CD8-positive, alpha-beta memory T cell (primary cell): ENCODE measurements around the gene CHCHD6. TPM values are rescaled to one million over a fixed set of nuclear protein-coding genes. Genes with fewer than 3 reads are reported as not detected.

Experiments used
- CTCF ChIA-PET: fragments of 350-600 bp; sonication (Branson Sonifier 250); formaldehyde crosslinking; loops from one replicate; lab custom pipeline; 2021; ENCODE audit warnings: antibody characterized with exemption; lab: Charles Lee
- POLR2A ChIA-PET: fragments of 350-600 bp; sonication (Branson Sonifier 250); formaldehyde crosslinking; loops from one replicate; lab custom pipeline; 2021; ENCODE audit warnings: antibody characterized with exemption; lab: Charles Lee
- DNase-seq, 5 donors: peaks; one replicate each; pipeline versions ENCODE4 v3.0.0 to v3.0.0-alpha.2; 2020 to 2022; ENCODE audit warnings: mixed read lengths in 1 of 5
- H3K27ac ChIP-seq: one replicate; pipeline ENCODE4 v1.7.0; 2013; ENCODE audit warnings: low read depth, mild to moderate bottlenecking, low read length, moderate library complexity
- H3K27me3 ChIP-seq: 2 replicates; pipeline ENCODE4 v1.7.0; 2013; ENCODE audit warnings: low read length, mild to moderate bottlenecking; ENCODE audit not compliant: insufficient read depth, poor library complexity, severe bottlenecking
- H3K36me3 ChIP-seq: 2 replicates; pipeline ENCODE4 v1.7.0; 2013; ENCODE audit warnings: mild to moderate bottlenecking, low read length, moderate library complexity; ENCODE audit not compliant: insufficient read depth
- H3K4me1 ChIP-seq: 2 replicates; pipeline ENCODE4 v1.7.0; 2013; ENCODE audit warnings: mild to moderate bottlenecking, low read length, moderate library complexity; ENCODE audit not compliant: insufficient read depth
- H3K4me3 ChIP-seq: 2 replicates; pipeline ENCODE4 v1.7.0; 2013; ENCODE audit warnings: mild to moderate bottlenecking, low read length
- H3K9me3 ChIP-seq: 2 replicates; pipeline ENCODE4 v1.7.0; 2013; ENCODE audit warnings: mild to moderate bottlenecking, low read length
- H3K27ac Mint-ChIP-seq, 8 donors: one replicate each; pipeline ENCODE4 v1.8.0; 2020 to 2021; ENCODE audit warnings: mixed read lengths in 8 of 8, mild to moderate bottlenecking in 6 of 8, inconsistent platforms in 3 of 8, moderate library complexity in 3 of 8
- H3K27me3 Mint-ChIP-seq, 2 donors: one replicate each; pipeline ENCODE4 v1.8.0; 2020 to 2021; ENCODE audit warnings: mixed read lengths in 2 of 2, mild to moderate bottlenecking in 1 of 2, moderate library complexity in 1 of 2
- H3K36me3 Mint-ChIP-seq, 3 donors: one replicate each; pipeline ENCODE4 v1.8.0; 2020 to 2021; ENCODE audit warnings: mixed read lengths in 3 of 3, inconsistent platforms in 1 of 3, mild to moderate bottlenecking in 1 of 3
- H3K4me1 Mint-ChIP-seq, 3 donors: one replicate each; pipeline ENCODE4 v1.8.0; 2020 to 2021; ENCODE audit warnings: mixed read lengths in 3 of 3, inconsistent platforms in 1 of 3, mild to moderate bottlenecking in 1 of 3
- H3K4me3 Mint-ChIP-seq, 7 donors: one replicate each; pipeline ENCODE4 v1.8.0; 2020 to 2021; ENCODE audit warnings: mixed read lengths in 7 of 7, mild to moderate bottlenecking in 6 of 7, moderate library complexity in 4 of 7, inconsistent platforms in 2 of 7
- H3K9me3 Mint-ChIP-seq, 5 donors: one replicate each; pipeline ENCODE4 v1.8.0; 2020 to 2022; ENCODE audit warnings: mixed read lengths in 5 of 5, mild to moderate bottlenecking in 3 of 5, moderate library complexity in 2 of 5, inconsistent platforms in 1 of 5
- polyA plus RNA-seq: library from polyadenylated mRNA; unstranded; fragments of 300-500 nt; fragmentation: Illumina TruSeq; gene quantifications from one replicate; pipeline ENCODE4 v1.2.3, GENCODE V29; 2021
- total RNA-seq, 2 experiments: library from RNA; stranded (reverse); gene quantifications; one replicate each; pipeline ENCODE4 v1.2.3, GENCODE V29; 2021

Gene CHCHD6
- total and polyA plus RNA-seq, 3 experiments from 2014 or later: 12.0 to 16.7 (median 15.0) TPM

- no peaks in the 10 kb centered on the region for H3K27me3 ChIP-seq
- H3K4me1 Mint-ChIP-seq: peaks cover 3 to 13% (median 7%) of the 10 kb centered on the region in 3 donors
- H3K27ac ChIP-seq: no peak overlapping the region
- no peaks in the 10 kb centered on the region for H3K36me3 ChIP-seq
- no peaks in the 10 kb centered on the region for H3K9me3 ChIP-seq
- peaks cover 0 to 4% (median 0%) of the 10 kb centered on the region in 5 donors for H3K9me3 Mint-ChIP-seq
- H3K4me3 ChIP-seq: no peak overlapping the region
- H3K27me3 Mint-ChIP-seq: no peaks in the 10 kb centered on the region
- H3K4me1 ChIP-seq: no peaks in the 10 kb centered on the region
- H3K4me3 Mint-ChIP-seq: no peak overlapping the region
- no peak overlapping the region for H3K27ac Mint-ChIP-seq
- POLR2A ChIA-PET: no interaction called here
- no peak for DNase-seq
- peaks cover 11 to 24% (median 16%) of the 10 kb centered on the region in 3 donors for H3K36me3 Mint-ChIP-seq
- CTCF ChIA-PET: no interaction called here
These were observed 39.7 kb downstream of the CHCHD6 start for GRCh38 chr3:126743781-126744180.

- CTCF ChIA-PET: no interaction called here
- no peak overlapping the region for H3K4me3 Mint-ChIP-seq
- Histone ChIP-seq H3K27ac (no peak overlapping the region), H3K36me3 (no peaks in the 10 kb centered on the region), H3K9me3 (no peaks in the 10 kb centered on the region), H3K4me1 (no peaks in the 10 kb centered on the region), H3K4me3 (no peak overlapping the region), H3K27me3 (no peaks in the 10 kb centered on the region)
- H3K36me3 Mint-ChIP-seq: peaks cover 0 to 13% (median 9%) of the 10 kb centered on the region in 3 donors
- no peak for DNase-seq
- H3K9me3 Mint-ChIP-seq: no peaks in the 10 kb centered on the region
- H3K4me1 Mint-ChIP-seq: peaks cover 9 to 18% (median 13%) of the 10 kb centered on the region in 3 donors
- H3K27ac Mint-ChIP-seq: peak overlapping the region in 1 of 8 donors; percentile 34
- H3K27me3 Mint-ChIP-seq: no peaks in the 10 kb centered on the region
- POLR2A ChIA-PET: no interaction called here
These were observed 41.8 kb downstream of the CHCHD6 start for GRCh38 chr3:126745760-126746394.

GRCh38 chr3:126746395-126747177, 42.5 kb downstream of the CHCHD6 start:
- Histone ChIP-seq H3K4me3 (no peak overlapping the region), H3K27me3 (no peaks in the 10 kb centered on the region), H3K27ac (no peak overlapping the region), H3K9me3 (no peaks in the 10 kb centered on the region), H3K36me3 (no peaks in the 10 kb centered on the region), H3K4me1 (no peaks in the 10 kb centered on the region)
- no peaks in the 10 kb centered on the region for H3K27me3 Mint-ChIP-seq
- H3K4me1 Mint-ChIP-seq: peaks cover 9 to 18% (median 13%) of the 10 kb centered on the region in 3 donors
- POLR2A ChIA-PET: no interaction called here
- no peak overlapping the region for H3K4me3 Mint-ChIP-seq
- DNase-seq: no peak
- no peak overlapping the region for H3K27ac Mint-ChIP-seq
- peaks cover 0 to 9% (median 7%) of the 10 kb centered on the region in 3 donors for H3K36me3 Mint-ChIP-seq
- H3K9me3 Mint-ChIP-seq: no peaks in the 10 kb centered on the region
- CTCF ChIA-PET: no interaction called here

- DNase-seq: no peak
- H3K36me3 ChIP-seq: no peaks in the 10 kb centered on the region
- H3K4me1 ChIP-seq: no peaks in the 10 kb centered on the region
- no peaks in the 10 kb centered on the region for H3K27me3 ChIP-seq
- H3K27ac ChIP-seq: no peak overlapping the region
- no peaks in the 10 kb centered on the region for H3K27me3 Mint-ChIP-seq
- H3K36me3 Mint-ChIP-seq: peaks cover 0 to 5% (median 0%) of the 10 kb centered on the region in 3 donors
- no peaks in the 10 kb centered on the region for H3K9me3 Mint-ChIP-seq
- no peaks in the 10 kb centered on the region for H3K9me3 ChIP-seq
- no peak overlapping the region for H3K4me3 Mint-ChIP-seq
- peak overlapping the region in 1 of 8 donors; percentile 47 for H3K27ac Mint-ChIP-seq
- H3K4me3 ChIP-seq: no peak overlapping the region
- CTCF ChIA-PET: no interaction called here
- H3K4me1 Mint-ChIP-seq: peaks cover 9 to 18% (median 13%) of the 10 kb centered on the region in 3 donors
- POLR2A ChIA-PET: no interaction called here
These were observed 43.7 kb downstream of the CHCHD6 start for GRCh38 chr3:126747768-126748167.

- DNase-seq: no peak
- no peaks in the 10 kb centered on the region for H3K27me3 ChIP-seq
- no peaks in the 10 kb centered on the region for H3K4me1 ChIP-seq
- CTCF ChIA-PET: interaction anchor here (1.3 kb wide), 1 partner anchor 69 kb away, joined by 3 read pairs; no protein-coding TSS in a partner anchor
- H3K27me3 Mint-ChIP-seq: no peaks in the 10 kb centered on the region
- POLR2A ChIA-PET: no interaction called here
- peak overlapping the region in 5 of 8 donors; percentile 3 to 79 (median 26) for H3K27ac Mint-ChIP-seq
- H3K9me3 ChIP-seq: no peaks in the 10 kb centered on the region
- peaks cover 9 to 16% (median 13%) of the 10 kb centered on the region in 3 donors for H3K4me1 Mint-ChIP-seq
- no peak overlapping the region for H3K4me3 ChIP-seq
- no peak overlapping the region for H3K4me3 Mint-ChIP-seq
- H3K9me3 Mint-ChIP-seq: no peaks in the 10 kb centered on the region
- H3K36me3 ChIP-seq: no peaks in the 10 kb centered on the region
- no peak overlapping the region for H3K27ac ChIP-seq
- H3K36me3 Mint-ChIP-seq: peaks cover 0 to 5% (median 0%) of the 10 kb centered on the region in 3 donors
These were observed 44.9 kb downstream of the CHCHD6 start for GRCh38 chr3:126748701-126749546.

GRCh38 chr3:126749547-126749875, 45.5 kb downstream of the CHCHD6 start:
- no peak overlapping the region for H3K4me3 Mint-ChIP-seq
- H3K27me3 Mint-ChIP-seq: peaks cover 0 to under 1% of the 10 kb centered on the region in 2 donors
- H3K27ac Mint-ChIP-seq: peak overlapping the region in 1 of 8 donors; percentile 75
- no peaks in the 10 kb centered on the region for H3K9me3 Mint-ChIP-seq
- H3K27ac ChIP-seq: no peak overlapping the region
- no peak overlapping the region for H3K4me3 ChIP-seq
- DNase-seq: no peak
- H3K36me3 ChIP-seq: no peaks in the 10 kb centered on the region
- no peaks in the 10 kb centered on the region for H3K27me3 ChIP-seq
- POLR2A ChIA-PET: no interaction called here
- CTCF ChIA-PET: interaction anchor here (1.3 kb wide), 1 partner anchor 70 kb away, joined by 3 read pairs; no protein-coding TSS in a partner anchor
- H3K4me1 ChIP-seq: no peaks in the 10 kb centered on the region
- peaks cover 9 to 16% (median 13%) of the 10 kb centered on the region in 3 donors for H3K4me1 Mint-ChIP-seq
- H3K36me3 Mint-ChIP-seq: peaks cover 0 to 5% (median 0%) of the 10 kb centered on the region in 3 donors
- no peaks in the 10 kb centered on the region for H3K9me3 ChIP-seq

GRCh38 chr3:126749931-126750755, 46.1 kb downstream of the CHCHD6 start:
- Mint-ChIP-seq H3K36me3 (peaks cover 0 to 5% (median 0%) of the 10 kb centered on the region in 3 donors), H3K4me1 (peaks cover 9 to 16% (median 13%) of the 10 kb centered on the region in 3 donors), H3K4me3 (no peak overlapping the region), H3K27ac (peak overlapping the region in 1 of 8 donors; percentile 70), H3K9me3 (no peaks in the 10 kb centered on the region), H3K27me3 (peaks cover 0 to 1% of the 10 kb centered on the region in 2 donors)
- Histone ChIP-seq H3K4me3 (no peak overlapping the region), H3K27me3 (no peaks in the 10 kb centered on the region), H3K27ac (no peak overlapping the region), H3K9me3 (no peaks in the 10 kb centered on the region), H3K4me1 (no peaks in the 10 kb centered on the region), H3K36me3 (no peaks in the 10 kb centered on the region)
- POLR2A ChIA-PET: no interaction called here
- CTCF ChIA-PET: interaction anchor here (0.6 kb wide), 1 partner anchor 796 kb away, joined by 3 read pairs; no protein-coding TSS in a partner anchor
- DNase-seq: no peak
